DND-41 (cell line): ENCODE results near the gene IRF5.

ENCODE experiments used
- ATAC-seq: fragments of 200-7000 bp; cut with Tn5 transposase; 3 replicates; pipeline ENCODE4 v1.9.1; 2021; ENCODE audit warnings: low read depth; ENCODE audit not compliant: insufficient read depth
- DNase-seq: peaks from one replicate; pipeline ENCODE4 v3.0.0-alpha.2; 2020
- H2AFZ ChIP-seq: 2 replicates; pipeline ENCODE4 v1.6.0; 2012; ENCODE audit warnings: low read depth, low read length
- H3K27ac ChIP-seq: 2 replicates; pipeline ENCODE4 v1.5.1; 2012; ENCODE audit warnings: low read length, inconsistent platforms
- H3K27me3 ChIP-seq: fragments of 200-600 bp; sonication (generic); 2 replicates; pipeline ENCODE4 v1.6.0; 2012; ENCODE audit warnings: low read length, mild to moderate bottlenecking, inconsistent platforms; ENCODE audit not compliant: insufficient read depth, poor library complexity
- H3K36me3 ChIP-seq: 2 replicates; pipeline ENCODE4 v1.5.1; 2012; ENCODE audit warnings: low read length, inconsistent platforms; ENCODE audit not compliant: insufficient read depth
- H3K4me1 ChIP-seq: 2 replicates; pipeline ENCODE4 v1.5.1; 2012; ENCODE audit warnings: mild to moderate bottlenecking, low read length; ENCODE audit not compliant: insufficient read depth
- H3K4me2 ChIP-seq: 2 replicates; pipeline ENCODE4 v1.6.0; 2012; ENCODE audit warnings: mild to moderate bottlenecking, moderate library complexity, low read length, inconsistent platforms; ENCODE audit not compliant: insufficient read depth
- H3K4me3 ChIP-seq, 2 experiments: fragments of 200-600 bp in 1 of 2; shearing (Covaris generic) in 1 of 2; 2 replicates each; pipeline ENCODE4 v1.5.1; 2012 to 2016; ENCODE audit warnings: inconsistent platforms in 2 of 2, low read length in 2 of 2, mild to moderate bottlenecking in 2 of 2, low read depth in 1 of 2, moderate library complexity in 1 of 2
- H3K79me2 ChIP-seq: 2 replicates; pipeline ENCODE4 v1.6.0; 2012; ENCODE audit warnings: low read length, inconsistent platforms; ENCODE audit not compliant: insufficient read depth
- H3K9ac ChIP-seq: 2 replicates; pipeline ENCODE4 v1.6.0; 2012; ENCODE audit warnings: low read depth, mild to moderate bottlenecking, inconsistent platforms, low read length, moderate library complexity
- H3K9me3 ChIP-seq: 2 replicates; pipeline ENCODE4 v1.5.1; 2012; ENCODE audit warnings: low read length, moderate library complexity, mild to moderate bottlenecking, inconsistent platforms; ENCODE audit not compliant: insufficient read depth, severe bottlenecking
- H4K20me1 ChIP-seq: 2 replicates; pipeline ENCODE4 v1.6.0; 2012; ENCODE audit warnings: low read length; ENCODE audit not compliant: insufficient read depth
- CTCF ChIP-seq: IDR thresholded peaks from 2 replicates; pipeline ENCODE4 v1.5.1; 2012; ENCODE audit warnings: borderline replicate concordance, low read length, moderate library complexity, mild to moderate bottlenecking; ENCODE audit not compliant: poor library complexity, severe bottlenecking; ENCODE audit errors: extremely low read depth
- EZH2 ChIP-seq: IDR thresholded peaks from 3 replicates; pipeline ENCODE4 v1.6.1; 2012; ENCODE audit warnings: borderline replicate concordance, low read depth, mild to moderate bottlenecking, moderate library complexity, low read length, inconsistent platforms; ENCODE audit not compliant: severe bottlenecking

The IRF5 gene

GRCh38 chr7:128985660-128986059 is 47.9 kb downstream of the IRF5 start:
- peaks cover 96% of the 10 kb centered on the region for H3K36me3 ChIP-seq
- no peak overlapping the region for H3K9ac ChIP-seq

GRCh38 chr7:128986609-128987008 is 48.9 kb downstream of the IRF5 start:
- TF ChIP-seq EZH2 (no peak), CTCF (no peak)
- H3K4me2 ChIP-seq, result no peak overlapping the region
- no peaks in the 10 kb centered on the region for H3K27me3 ChIP-seq
- H3K9me3 ChIP-seq, result no peaks in the 10 kb centered on the region
- H3K4me1 ChIP-seq, result no peaks in the 10 kb centered on the region
- H3K4me3 ChIP-seq, result no peak overlapping the region
- ATAC-seq (no peak), DNase-seq (no peak)
- no peaks in the 10 kb centered on the region for H4K20me1 ChIP-seq
- no peak overlapping the region for H3K9ac ChIP-seq
- H2AFZ ChIP-seq, result no peak overlapping the region
- no peak overlapping the region for H3K27ac ChIP-seq
- H3K36me3 ChIP-seq, result peaks cover 96% of the 10 kb centered on the region
- H3K79me2 ChIP-seq, result no peaks in the 10 kb centered on the region

More at GRCh38 chr7:128985660-128986059, 47.9 kb downstream of the IRF5 start:
- Histone ChIP-seq H2AFZ (no peak overlapping the region), H3K27ac (no peak overlapping the region), H3K27me3 (no peaks in the 10 kb centered on the region), H3K4me1 (no peaks in the 10 kb centered on the region), H3K79me2 (no peaks in the 10 kb centered on the region), H3K9me3 (no peaks in the 10 kb centered on the region), H3K4me3 (no peak overlapping the region), H4K20me1 (no peaks in the 10 kb centered on the region), H3K4me2 (no peak overlapping the region)
- TF ChIP-seq EZH2 (no peak), CTCF (no peak)
- DNase-seq (no peak), ATAC-seq (no peak)

- H3K27ac ChIP-seq, result no peak overlapping the region
- H3K36me3 ChIP-seq, result peaks cover 96% of the 10 kb centered on the region
- no peaks in the 10 kb centered on the region for H3K79me2 ChIP-seq
- no peak overlapping the region for H2AFZ ChIP-seq
- H3K9me3 ChIP-seq, result no peaks in the 10 kb centered on the region
- TF ChIP-seq CTCF (no peak), EZH2 (no peak)
- ATAC-seq (no peak), DNase-seq (no peak)
- H4K20me1 ChIP-seq, result no peaks in the 10 kb centered on the region
- no peaks in the 10 kb centered on the region for H3K27me3 ChIP-seq
- H3K9ac ChIP-seq, result no peak overlapping the region
- H3K4me2 ChIP-seq, result no peak overlapping the region
- no peaks in the 10 kb centered on the region for H3K4me1 ChIP-seq
- H3K4me3 ChIP-seq, result no peak overlapping the region
These were observed 50.6 kb downstream of the IRF5 start for GRCh38 chr7:128988372-128988771.

GRCh38 chr7:128989961-128990360 is 52.2 kb downstream of the IRF5 start:
- Histone ChIP-seq H3K4me1 (no peaks in the 10 kb centered on the region), H3K9ac (no peak overlapping the region), H2AFZ (no peak overlapping the region), H3K36me3 (peaks cover 94% of the 10 kb centered on the region), H3K79me2 (no peaks in the 10 kb centered on the region), H4K20me1 (no peaks in the 10 kb centered on the region), H3K27ac (no peak overlapping the region), H3K27me3 (no peaks in the 10 kb centered on the region), H3K9me3 (no peaks in the 10 kb centered on the region), H3K4me3 (no peak overlapping the region), H3K4me2 (no peak overlapping the region)
- TF ChIP-seq EZH2 (no peak), CTCF (no peak)
- no peak for ATAC-seq
- DNase-seq, result no peak
